AG04450 (cell line): Measurements from ENCODE around the gene FAM181A. TPM values are rescaled to one million over a fixed set of nuclear protein-coding genes. Genes with fewer than 3 reads are reported as not detected.

ENCODE experiments used
- CTCF ChIA-PET: fragments of 300-600, 350-600 bp; formaldehyde crosslinking; extraction: SDS; loops from one replicate; lab custom pipeline; 2022; ENCODE audit warnings: antibody characterized with exemption, inconsistent platforms; lab: Charles Lee
- POLR2A ChIA-PET: fragments of 350-600 bp; formaldehyde crosslinking; extraction: SDS; loops from one replicate; lab custom pipeline; 2021; ENCODE audit warnings: antibody characterized with exemption, inconsistent platforms; lab: Yijun Ruan, JAX
- DNase-seq: peaks from one replicate; pipeline ENCODE4 v3.0.0-alpha.2; 2011; ENCODE audit warnings: low read depth, low spot score
- H3K27ac ChIP-seq: one replicate; pipeline ENCODE4 v1.5.1; 2012; ENCODE audit warnings: low read depth, low read length, control low read depth
- H3K27me3 ChIP-seq: one replicate; pipeline ENCODE4 v1.6.0; 2012; ENCODE audit warnings: low read length; ENCODE audit not compliant: control insufficient read depth, insufficient read depth
- H3K4me3 ChIP-seq: 2 replicates; pipeline ENCODE4 v1.5.1; 2011; ENCODE audit warnings: mild to moderate bottlenecking, low read depth, low read length, control low read depth
- H3K9me3 ChIP-seq: 2 replicates; pipeline ENCODE4 v1.5.1; 2012; ENCODE audit warnings: low read length; ENCODE audit not compliant: control insufficient read depth, insufficient read depth
- polyA plus RNA-seq: library from polyadenylated mRNA; depleted of rRNA; stranded (reverse); fragments of >200 nt; gene quantifications from 2 replicates; pipeline ENCODE4 v1.2.3, GENCODE V29; 2011
- TF ChIP-seq, protein P1 (sequence below): IDR thresholded peaks from 2 replicates; pipeline ENCODE4 v1.5.1; 2011; ENCODE audit warnings: low read depth, low read length, control low read depth, inconsistent platforms

Gene FAM181A
- polyA plus RNA-seq, 1 experiment: not detected

DNA sequence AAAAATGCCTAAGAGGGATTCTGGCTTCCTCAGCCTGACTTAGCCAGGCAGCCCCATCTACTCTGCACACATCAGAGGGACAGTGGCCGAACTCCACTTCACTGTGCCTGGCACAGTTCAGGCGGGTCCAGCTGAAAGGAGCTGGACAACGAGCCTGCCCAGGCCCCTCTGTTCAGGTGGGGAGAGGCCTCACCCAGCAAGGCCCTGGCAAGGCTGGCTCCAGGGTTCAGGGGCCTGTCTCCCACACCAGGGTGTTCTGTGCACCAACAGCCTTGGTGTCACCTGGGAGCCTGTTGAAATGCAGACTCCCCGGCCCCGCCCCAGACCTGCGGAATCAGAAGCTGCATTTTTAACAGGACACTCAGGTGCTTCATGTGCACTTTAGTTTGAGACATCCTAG, 9.8 kb downstream of the FAM181A start:
- no peak for DNase-seq
- peaks cover 10% of the 10 kb centered on the region for H3K27me3 ChIP-seq
- H3K9me3 ChIP-seq: no peaks in the 10 kb centered on the region; the same call in 1 of the 2 replicates
- POLR2A ChIA-PET: no interaction called here
- CTCF ChIA-PET: interaction anchor here (1.3 to 8.2 kb wide), 5 partner anchors 54 to 200 kb away, joined by 3 to 270 read pairs (median 12); partner anchors contain the start of gene CCDC197
- no peak overlapping the region for H3K4me3 ChIP-seq
- no peak overlapping the region for H3K27ac ChIP-seq
- TF ChIP-seq, protein P1, sequence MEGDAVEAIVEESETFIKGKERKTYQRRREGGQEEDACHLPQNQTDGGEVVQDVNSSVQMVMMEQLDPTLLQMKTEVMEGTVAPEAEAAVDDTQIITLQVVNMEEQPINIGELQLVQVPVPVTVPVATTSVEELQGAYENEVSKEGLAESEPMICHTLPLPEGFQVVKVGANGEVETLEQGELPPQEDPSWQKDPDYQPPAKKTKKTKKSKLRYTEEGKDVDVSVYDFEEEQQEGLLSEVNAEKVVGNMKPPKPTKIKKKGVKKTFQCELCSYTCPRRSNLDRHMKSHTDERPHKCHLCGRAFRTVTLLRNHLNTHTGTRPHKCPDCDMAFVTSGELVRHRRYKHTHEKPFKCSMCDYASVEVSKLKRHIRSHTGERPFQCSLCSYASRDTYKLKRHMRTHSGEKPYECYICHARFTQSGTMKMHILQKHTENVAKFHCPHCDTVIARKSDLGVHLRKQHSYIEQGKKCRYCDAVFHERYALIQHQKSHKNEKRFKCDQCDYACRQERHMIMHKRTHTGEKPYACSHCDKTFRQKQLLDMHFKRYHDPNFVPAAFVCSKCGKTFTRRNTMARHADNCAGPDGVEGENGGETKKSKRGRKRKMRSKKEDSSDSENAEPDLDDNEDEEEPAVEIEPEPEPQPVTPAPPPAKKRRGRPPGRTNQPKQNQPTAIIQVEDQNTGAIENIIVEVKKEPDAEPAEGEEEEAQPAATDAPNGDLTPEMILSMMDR: no peak

DNA sequence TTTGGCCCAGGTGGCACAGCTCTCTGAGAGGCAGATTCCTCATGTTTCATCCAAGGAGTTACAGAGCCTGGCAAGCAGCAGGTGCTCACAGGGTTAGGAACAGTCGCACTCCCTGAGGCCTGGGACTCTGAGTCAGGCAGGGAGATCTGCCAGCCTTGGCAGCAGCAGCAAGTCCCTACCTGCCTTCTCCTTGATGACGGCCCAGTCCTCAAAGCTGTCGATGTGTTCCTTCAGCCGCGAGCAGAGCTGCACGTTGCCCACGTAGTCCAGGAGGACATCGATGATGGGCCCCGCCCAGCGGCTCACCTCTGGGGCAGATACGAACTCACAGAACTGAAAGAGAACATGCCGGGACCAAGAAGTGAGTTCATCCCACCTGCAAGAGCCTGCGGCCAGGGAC, 10.4 kb downstream of the FAM181A start:
- Histone ChIP-seq H3K27ac (no peak overlapping the region), H3K27me3 (peaks cover 10% of the 10 kb centered on the region), H3K4me3 (no peak overlapping the region), H3K9me3 (no peaks in the 10 kb centered on the region; the same call in 1 of the 2 replicates)
- TF ChIP-seq, protein P1: no peak
- CTCF ChIA-PET: interaction anchor here (0.6 to 8.2 kb wide), 4 partner anchors 63 to 199 kb away, joined by 3 to 270 read pairs (median 21); partner anchors contain the start of gene CCDC197
- no peak for DNase-seq
- POLR2A ChIA-PET: interaction anchor here (0.7 kb wide), 1 partner anchor 99 kb away, joined by 8 read pairs; no protein-coding TSS in a partner anchor

GRCh38 chr14:93938751-93939303, 11.7 kb downstream of the FAM181A start:
- Histone ChIP-seq H3K4me3 (no peak overlapping the region), H3K27me3 (peaks cover 10% of the 10 kb centered on the region), H3K9me3 (no peaks in the 10 kb centered on the region; the same call in 1 of the 2 replicates), H3K27ac (no peak overlapping the region)
- POLR2A ChIA-PET: no interaction called here
- DNase-seq: no peak
- CTCF ChIA-PET: interaction anchor here (0.7 to 8.2 kb wide), 15 partner anchors 11 to 230 kb away, joined by 3 to 270 read pairs (median 12); partner anchors contain the start of genes CCDC197 and IFI27L2
- TF ChIP-seq, protein P1: no peak

DNA sequence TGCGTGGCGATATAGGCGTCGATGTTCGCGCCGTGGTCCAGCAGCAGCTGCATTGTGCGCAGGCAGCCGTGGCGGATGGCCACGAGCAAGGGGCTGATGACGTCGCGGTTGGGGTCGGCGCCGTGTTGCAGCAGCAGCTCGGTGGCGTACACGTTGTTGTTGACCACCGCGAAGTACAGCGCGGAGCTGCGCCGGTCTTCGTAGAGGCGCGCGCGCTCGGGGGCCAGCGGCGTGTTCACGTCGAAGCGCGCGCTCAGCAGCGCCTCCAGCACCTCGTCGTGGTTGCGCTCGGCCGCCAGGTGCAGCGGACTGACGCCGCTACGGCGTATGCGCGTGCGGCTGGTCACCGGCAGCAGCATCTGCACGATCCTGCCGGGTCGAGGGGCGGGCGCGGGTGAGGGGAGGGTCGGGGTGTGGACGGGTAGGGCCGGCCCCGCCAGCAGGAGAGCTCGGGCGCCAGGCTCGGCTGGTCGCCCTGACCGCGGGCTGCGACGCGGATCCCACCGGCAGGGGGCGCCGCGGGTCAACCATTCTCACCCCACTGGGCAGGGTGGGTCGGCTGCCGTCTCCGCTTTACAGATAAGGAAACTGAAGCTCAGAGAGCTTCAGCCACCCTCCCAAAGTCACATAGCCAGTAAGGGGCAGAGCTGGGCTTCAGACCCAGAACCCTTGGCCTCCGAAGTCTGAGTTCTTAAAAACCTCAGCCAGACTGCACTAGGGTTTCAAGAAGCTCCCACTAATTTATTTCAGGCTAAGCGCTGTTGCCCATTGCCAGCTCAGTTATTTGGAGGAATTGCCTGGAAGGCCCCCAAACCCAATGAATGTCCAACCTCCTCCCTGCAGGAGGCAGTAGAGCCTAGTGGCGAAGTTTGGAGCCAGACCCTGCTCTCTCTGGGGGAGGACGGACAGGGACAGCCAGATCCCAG, 12.4 kb downstream of the FAM181A start:
- ChIA-PET CTCF (interaction anchor here (0.6 to 8.2 kb wide), 59 partner anchors 8 to 495 kb away, joined by 3 to 270 read pairs (median 4); partner anchors contain the start of genes ASB2, CCDC197, FAM181A and IFI27L2), POLR2A (interaction anchor here (0.7 kb wide), 1 partner anchor 232 kb away, joined by 3 read pairs; no protein-coding TSS in a partner anchor)
- Histone ChIP-seq H3K9me3 (no peaks in the 10 kb centered on the region; the same call in 1 of the 2 replicates), H3K4me3 (peak overlapping the region; percentile 45), H3K27ac (no peak overlapping the region), H3K27me3 (peaks cover 9% of the 10 kb centered on the region)
- TF ChIP-seq, protein P1: peak; percentile 63
- DNase-seq: peak; percentile 29
